Fibroblast of villous mesenchyme (primary cell): ENCODE measurements around the gene SMC1B. TPM values are rescaled to one million over a fixed set of nuclear protein-coding genes. Genes with fewer than 3 reads are reported as not detected.

ENCODE experiments used
- DNase-seq: peaks from one replicate; pipeline ENCODE4 v3.0.0-alpha.2; 2010; ENCODE audit warnings: low read depth
- H3K4me3 ChIP-seq: 2 replicates; pipeline ENCODE4 v1.5.1; 2011; ENCODE audit warnings: low read depth, mild to moderate bottlenecking, low read length
- CTCF ChIP-seq: IDR thresholded peaks from 2 replicates; pipeline ENCODE4 v1.5.1; 2012; ENCODE audit warnings: low read depth, mild to moderate bottlenecking, low read length; ENCODE audit not compliant: insufficient read depth
- total RNA-seq: library from RNA; depleted of rRNA; stranded (reverse); fragments of >200 nt; gene quantifications from 2 replicates; pipeline ENCODE4 v1.2.3, GENCODE V29; 2012

The SMC1B gene
- not detected in 2 replicates for total RNA-seq

- DNase-seq = peak; percentile 75
- peak within 1 kb of the TSS; percentile 78 for H3K4me3 ChIP-seq
Measured at GRCh38 chr22:45413368-45414211, at the start of gene SMC1B, which contains the start of gene RIBC2. SMC1B (minus strand) TSS chr22:45413599; CDS start chr22:45413567, 32 bp downstream. RIBC2 (plus strand) TSS chr22:45413693; CDS start chr22:45413887, 194 bp downstream.

GRCh38 chr22:45462034-45462655 lies 48.7 kb upstream of the SMC1B start:
- H3K4me3 ChIP-seq = no peak overlapping the region
- peak; percentile 11 for TF ChIP-seq CTCF
- peak; percentile 33 for DNase-seq

More at GRCh38 chr22:45413368-45414211, at the start of gene SMC1B, which contains the start of gene RIBC2:
- TF ChIP-seq CTCF = peak; percentile 6

- DNase-seq = peak; percentile 98
- H3K4me3 ChIP-seq = no peak overlapping the region
- no peak for TF ChIP-seq CTCF
Measured at GRCh38 chr22:45460288-45461109, 47.1 kb upstream of the SMC1B start.

GRCh38 chr22:45459235-45459634 lies 45.8 kb upstream of the SMC1B start:
- no peak overlapping the region for H3K4me3 ChIP-seq
- TF ChIP-seq CTCF = no peak
- no peak for DNase-seq

- TF ChIP-seq CTCF = no peak
- no peak for DNase-seq
- H3K4me3 ChIP-seq = no peak overlapping the region
Measured at GRCh38 chr22:45458532-45458931, 45.1 kb upstream of the SMC1B start.

GRCh38 chr22:45456811-45457210 lies 43.4 kb upstream of the SMC1B start:
- no peak for DNase-seq
- no peak for TF ChIP-seq CTCF
- H3K4me3 ChIP-seq = no peak overlapping the region
